Activated naive CD4-positive, alpha-beta T cell treated with anti-CD3 and anti-CD28 coated beads, Interleukin-2, amount 50 U/mL, for 24 hours (primary cell): Measurements from ENCODE around the gene IRX1.

Source experiments
- H3K27ac Mint-ChIP-seq: one replicate; pipeline ENCODE4 v1.8.0; 2021; ENCODE audit warnings: mild to moderate bottlenecking, mixed read lengths
- H3K27me3 Mint-ChIP-seq: one replicate; pipeline ENCODE4 v1.8.0; 2021; ENCODE audit warnings: mixed read lengths
- H3K36me3 Mint-ChIP-seq: one replicate; pipeline ENCODE4 v1.8.0; 2021; ENCODE audit warnings: mixed read lengths
- H3K4me1 Mint-ChIP-seq: one replicate; pipeline ENCODE4 v1.8.0; 2021; ENCODE audit warnings: mixed read lengths
- H3K4me3 Mint-ChIP-seq: one replicate; pipeline ENCODE4 v1.8.0; 2021; ENCODE audit warnings: mild to moderate bottlenecking, mixed read lengths
- H3K9me3 Mint-ChIP-seq: one replicate; pipeline ENCODE4 v1.8.0; 2021; ENCODE audit warnings: mixed read lengths

IRX1 gene

GRCh38 chr5:3597167-3598007 lies 1.8 kb downstream of the IRX1 start:
- H3K36me3 Mint-ChIP-seq = peaks cover 3% of the 10 kb centered on the region
- H3K27ac Mint-ChIP-seq = no peak overlapping the region
- H3K4me1 Mint-ChIP-seq = peaks cover 14% of the 10 kb centered on the region
- H3K4me3 Mint-ChIP-seq = no peak overlapping the region
- peaks cover 44% of the 10 kb centered on the region for H3K27me3 Mint-ChIP-seq
- H3K9me3 Mint-ChIP-seq = no peaks in the 10 kb centered on the region

- no peak overlapping the region for H3K27ac Mint-ChIP-seq
- peaks cover 14% of the 10 kb centered on the region for H3K4me1 Mint-ChIP-seq
- H3K36me3 Mint-ChIP-seq = peaks cover 3% of the 10 kb centered on the region
- no peaks in the 10 kb centered on the region for H3K9me3 Mint-ChIP-seq
- peaks cover 49% of the 10 kb centered on the region for H3K27me3 Mint-ChIP-seq
- H3K4me3 Mint-ChIP-seq = no peak overlapping the region
Observed at GRCh38 chr5:3598207-3598606, 2.6 kb downstream of the IRX1 start.

GRCh38 chr5:3598769-3599211 lies 3.2 kb downstream of the IRX1 start:
- H3K4me3 Mint-ChIP-seq = no peak overlapping the region
- peaks cover 3% of the 10 kb centered on the region for H3K36me3 Mint-ChIP-seq
- H3K4me1 Mint-ChIP-seq = peaks cover 12% of the 10 kb centered on the region
- no peaks in the 10 kb centered on the region for H3K9me3 Mint-ChIP-seq
- H3K27me3 Mint-ChIP-seq = peaks cover 51% of the 10 kb centered on the region
- H3K27ac Mint-ChIP-seq = no peak overlapping the region

GRCh38 chr5:3599226-3600105 lies 3.8 kb downstream of the IRX1 start:
- Mint-ChIP-seq H3K36me3 (peaks cover 3% of the 10 kb centered on the region), H3K4me1 (peaks cover 9% of the 10 kb centered on the region), H3K27ac (no peak overlapping the region), H3K4me3 (no peak overlapping the region), H3K9me3 (no peaks in the 10 kb centered on the region), H3K27me3 (peaks cover 51% of the 10 kb centered on the region)

GRCh38 chr5:3600106-3601060 lies 4.8 kb downstream of the IRX1 start:
- Mint-ChIP-seq H3K4me3 (no peak overlapping the region), H3K27ac (no peak overlapping the region), H3K27me3 (peaks cover 54% of the 10 kb centered on the region), H3K36me3 (peaks cover 3% of the 10 kb centered on the region), H3K9me3 (no peaks in the 10 kb centered on the region), H3K4me1 (peaks cover 9% of the 10 kb centered on the region)

- peaks cover 9% of the 10 kb centered on the region for H3K4me1 Mint-ChIP-seq
- no peak overlapping the region for H3K27ac Mint-ChIP-seq
- H3K36me3 Mint-ChIP-seq = peaks cover 3% of the 10 kb centered on the region
- H3K27me3 Mint-ChIP-seq = peaks cover 56% of the 10 kb centered on the region
- H3K9me3 Mint-ChIP-seq = no peaks in the 10 kb centered on the region
- no peak overlapping the region for H3K4me3 Mint-ChIP-seq
Observed at GRCh38 chr5:3601061-3601710, 5.6 kb downstream of the IRX1 start.

- no peaks in the 10 kb centered on the region for H3K9me3 Mint-ChIP-seq
- H3K27me3 Mint-ChIP-seq = peaks cover 55% of the 10 kb centered on the region
- peaks cover 3% of the 10 kb centered on the region for H3K36me3 Mint-ChIP-seq
- peaks cover 9% of the 10 kb centered on the region for H3K4me1 Mint-ChIP-seq
- no peak overlapping the region for H3K4me3 Mint-ChIP-seq
- H3K27ac Mint-ChIP-seq = no peak overlapping the region
Observed at GRCh38 chr5:3601911-3602782, 6.5 kb downstream of the IRX1 start.

GRCh38 chr5:3602785-3603502 lies 7.3 kb downstream of the IRX1 start:
- no peaks in the 10 kb centered on the region for H3K9me3 Mint-ChIP-seq
- peaks cover 53% of the 10 kb centered on the region for H3K27me3 Mint-ChIP-seq
- H3K4me1 Mint-ChIP-seq = peaks cover 9% of the 10 kb centered on the region
- H3K27ac Mint-ChIP-seq = no peak overlapping the region
- H3K36me3 Mint-ChIP-seq = peaks cover 3% of the 10 kb centered on the region
- no peak overlapping the region for H3K4me3 Mint-ChIP-seq

GRCh38 chr5:3604501-3604900 lies 8.9 kb downstream of the IRX1 start:
- Mint-ChIP-seq H3K9me3 (peaks cover 2% of the 10 kb centered on the region), H3K27me3 (peaks cover 47% of the 10 kb centered on the region), H3K4me3 (no peak overlapping the region), H3K36me3 (peaks cover 3% of the 10 kb centered on the region), H3K27ac (no peak overlapping the region), H3K4me1 (peaks cover 9% of the 10 kb centered on the region)

- H3K4me1 Mint-ChIP-seq = peaks cover 9% of the 10 kb centered on the region
- H3K4me3 Mint-ChIP-seq = no peak overlapping the region
- peaks cover 6% of the 10 kb centered on the region for H3K9me3 Mint-ChIP-seq
- H3K36me3 Mint-ChIP-seq = peaks cover 3% of the 10 kb centered on the region
- no peak overlapping the region for H3K27ac Mint-ChIP-seq
- peaks cover 49% of the 10 kb centered on the region for H3K27me3 Mint-ChIP-seq
Observed at GRCh38 chr5:3605298-3606010, 9.8 kb downstream of the IRX1 start.

GRCh38 chr5:3606121-3606831 lies 10.6 kb downstream of the IRX1 start:
- peaks cover 3% of the 10 kb centered on the region for H3K36me3 Mint-ChIP-seq
- H3K27ac Mint-ChIP-seq = no peak overlapping the region
- peaks cover 44% of the 10 kb centered on the region for H3K27me3 Mint-ChIP-seq
- H3K4me1 Mint-ChIP-seq = peaks cover 7% of the 10 kb centered on the region
- H3K9me3 Mint-ChIP-seq = peaks cover 6% of the 10 kb centered on the region
- no peak overlapping the region for H3K4me3 Mint-ChIP-seq

GRCh38 chr5:3607541-3608181 lies 12.0 kb downstream of the IRX1 start:
- H3K27ac Mint-ChIP-seq = no peak overlapping the region
- H3K27me3 Mint-ChIP-seq = peaks cover 37% of the 10 kb centered on the region

More at GRCh38 chr5:3607541-3608181, 12.0 kb downstream of the IRX1 start:
- Mint-ChIP-seq H3K4me1 (no peaks in the 10 kb centered on the region), H3K36me3 (no peaks in the 10 kb centered on the region), H3K9me3 (peaks cover 6% of the 10 kb centered on the region), H3K4me3 (no peak overlapping the region)
